NCI-H510A (cell line): Measurements from ENCODE around the gene GPA33.
"Not testable (repeated sequence)": the region's sequence is repeated elsewhere in the genome, so short reads cannot be mapped to it uniquely, and the experiment has no call there.

Experiments
- DNase-seq: peaks from one replicate; lab custom pipeline; 2025; lab: John Stamatoyannopoulos, UW

GPA33 gene

GRCh38 chr1:167056529-167057231 is 33.5 kb downstream of the GPA33 start:
- no peak for DNase-seq

GRCh38 chr1:167054946-167055630 is 35.1 kb downstream of the GPA33 start:
- DNase-seq: no peak

- no peak for DNase-seq
These were observed 35.6 kb downstream of the GPA33 start for GRCh38 chr1:167054531-167054930.

DNA sequence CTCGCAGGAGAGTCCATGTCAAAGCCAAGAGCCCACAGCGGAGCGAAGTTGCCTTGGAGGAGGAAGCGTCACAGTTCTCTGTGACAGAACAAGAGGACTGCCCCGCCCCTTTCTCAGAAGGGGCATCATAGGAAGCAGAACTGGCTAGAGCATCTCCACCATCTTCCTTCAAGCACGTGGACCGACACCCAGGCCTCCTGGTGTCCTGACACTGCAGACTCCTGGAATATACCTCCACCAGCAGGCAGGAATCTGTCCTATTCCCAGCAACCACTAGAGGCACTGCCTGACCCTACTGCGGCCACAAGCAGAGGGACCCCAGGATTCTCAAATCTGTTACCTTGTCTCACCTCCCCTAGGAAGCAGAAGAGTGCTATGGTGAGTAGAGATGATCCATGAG is 37.8 kb downstream of the GPA33 start:
- DNase-seq: no peak

GRCh38 chr1:167051907-167052306 is 38.3 kb downstream of the GPA33 start:
- DNase-seq: no peak

DNA sequence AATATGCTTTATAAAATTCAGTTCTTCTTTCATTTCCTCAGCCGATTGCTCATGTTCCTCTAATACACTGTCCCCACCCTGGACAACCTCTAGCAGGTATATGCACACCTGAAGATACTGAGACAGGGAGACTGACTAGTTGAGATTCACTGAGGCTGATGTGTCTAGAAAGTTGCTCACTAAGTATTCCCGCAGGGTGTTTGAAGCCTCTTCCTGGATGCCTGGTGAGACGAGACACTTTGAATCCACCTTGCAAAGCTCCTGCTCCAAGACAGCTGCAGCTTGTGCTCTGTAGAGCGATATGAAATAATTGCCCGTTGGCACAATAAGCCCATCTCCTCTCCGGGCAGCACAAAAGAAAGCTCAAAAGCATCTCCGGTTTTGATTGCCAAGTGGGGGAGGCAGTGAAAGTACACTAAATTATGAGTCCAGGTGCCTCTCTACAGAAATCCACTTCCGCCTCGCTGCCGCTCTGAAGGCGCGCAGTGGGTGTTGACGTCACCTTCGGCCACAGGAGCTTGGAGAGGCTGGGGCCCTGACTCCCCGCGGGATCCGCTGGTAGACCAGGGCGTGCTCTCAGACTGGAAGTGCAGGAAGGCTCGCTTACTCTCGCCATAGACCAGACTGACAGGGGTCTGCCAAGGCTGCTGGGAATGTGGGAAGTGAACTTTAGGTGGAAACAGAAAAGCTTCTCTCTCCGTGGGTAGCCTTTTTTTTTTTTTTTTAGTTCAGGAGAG is 46.3 kb downstream of the GPA33 start:
- DNase-seq: peak; percentile 68

DNA sequence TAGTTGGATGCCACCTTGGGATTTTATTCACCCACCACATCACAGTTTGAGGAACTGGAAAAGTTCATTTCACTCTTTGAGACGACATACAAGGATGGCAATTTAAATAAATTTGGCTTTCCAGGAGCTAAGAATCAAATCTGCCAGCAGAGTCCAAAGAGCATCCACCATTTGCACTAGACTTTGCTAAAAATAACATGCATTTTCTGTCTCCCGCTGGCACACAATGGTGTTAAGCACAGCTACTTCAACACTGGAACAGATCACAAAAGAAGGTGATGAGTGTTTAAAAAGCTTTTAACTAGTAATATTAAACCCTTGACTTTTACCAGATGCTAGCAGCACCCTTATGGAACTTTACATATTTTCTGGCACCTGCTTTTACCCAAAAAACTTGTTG is 56.5 kb downstream of the GPA33 start:
- DNase-seq: no peak

- not testable (repeated sequence) for DNase-seq
These were observed 60.6 kb downstream of the GPA33 start for GRCh38 chr1:167029553-167029952.

- DNase-seq: no peak
These were observed 67.8 kb downstream of the GPA33 start for GRCh38 chr1:167022384-167022783.

GRCh38 chr1:167016100-167016750 is 74.0 kb downstream of the GPA33 start:
- DNase-seq: no peak

GRCh38 chr1:167013108-167013929 is 76.9 kb downstream of the GPA33 start:
- DNase-seq: no peak

DNA sequence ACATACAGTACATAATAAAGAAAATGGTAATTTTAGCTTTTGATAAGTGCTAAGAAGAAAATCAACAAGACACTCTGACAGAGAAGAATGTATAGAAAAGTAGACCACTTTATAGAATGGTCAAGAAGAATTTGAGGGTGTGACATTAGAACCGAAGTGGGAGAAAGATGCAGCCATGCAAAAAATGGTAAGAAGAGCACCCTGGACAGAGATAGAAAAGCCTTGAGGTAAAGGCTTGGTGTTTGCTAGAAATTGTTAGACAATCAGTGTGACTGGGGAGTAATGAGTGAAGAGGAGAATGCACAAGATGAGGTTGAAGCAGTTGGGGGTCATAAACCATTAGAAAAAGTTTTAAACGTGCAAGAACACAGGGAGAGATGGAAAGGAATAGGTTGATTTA is 77.6 kb downstream of the GPA33 start:
- no peak for DNase-seq

DNA sequence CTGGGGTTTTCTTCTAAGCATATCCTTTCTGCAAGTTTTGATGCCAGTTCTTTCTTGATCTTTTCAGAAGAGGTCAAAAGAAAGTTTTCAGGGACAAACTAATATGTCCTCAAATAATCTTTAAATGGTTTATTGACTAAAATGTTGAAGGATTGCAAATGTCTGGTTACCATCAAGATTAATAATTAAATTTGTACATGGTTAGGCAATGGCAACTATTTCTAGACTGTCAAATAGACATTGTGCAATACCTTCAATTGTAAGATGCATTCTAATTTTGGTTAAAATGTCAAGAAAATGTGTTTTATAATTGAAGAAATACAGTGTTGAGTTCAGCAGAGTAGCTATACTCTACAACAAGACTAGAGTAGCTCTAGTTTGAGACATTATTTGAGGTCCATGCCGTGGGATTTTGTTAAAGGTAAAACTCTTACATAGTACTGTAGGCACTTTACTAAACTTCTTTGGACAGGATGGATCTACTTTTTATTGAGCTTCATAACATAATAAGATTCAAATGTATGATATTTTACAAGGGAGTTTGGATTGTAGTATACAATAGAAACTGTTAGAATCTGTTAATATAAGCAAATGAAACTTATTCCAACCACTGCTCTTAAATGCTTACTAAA is 78.5 kb downstream of the GPA33 start:
- DNase-seq: no peak

DNA sequence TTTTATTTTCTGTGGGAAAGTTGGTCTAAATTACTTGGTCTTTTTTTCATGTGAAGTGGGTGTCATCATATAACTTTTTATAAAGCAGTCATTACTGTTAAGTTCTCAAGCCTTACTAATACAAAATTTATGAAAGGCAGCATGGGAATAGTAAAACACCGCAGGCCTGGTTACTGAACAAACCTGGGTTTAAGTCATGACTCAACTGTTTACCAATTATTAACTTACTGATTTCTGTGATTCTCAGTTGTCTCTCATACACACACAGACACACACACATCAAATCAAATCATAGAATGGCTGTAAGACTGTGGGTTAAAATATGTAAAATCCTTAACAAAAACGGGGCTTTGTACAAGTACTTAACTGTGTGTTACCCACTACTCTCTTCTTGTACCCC is 86.5 kb downstream of the GPA33 start:
- DNase-seq: no peak
